MV-4-11 (cell line): Measurements from ENCODE around the gene BTBD6.

Experiments
- DNase-seq: peaks from one replicate; lab custom pipeline; 2025; lab: John Stamatoyannopoulos, UW

BTBD6 gene

GRCh38 chr14:105211086-105211757 lies 37.1 kb upstream of the BTBD6 start:
- DNase-seq, result no peak

DNA sequence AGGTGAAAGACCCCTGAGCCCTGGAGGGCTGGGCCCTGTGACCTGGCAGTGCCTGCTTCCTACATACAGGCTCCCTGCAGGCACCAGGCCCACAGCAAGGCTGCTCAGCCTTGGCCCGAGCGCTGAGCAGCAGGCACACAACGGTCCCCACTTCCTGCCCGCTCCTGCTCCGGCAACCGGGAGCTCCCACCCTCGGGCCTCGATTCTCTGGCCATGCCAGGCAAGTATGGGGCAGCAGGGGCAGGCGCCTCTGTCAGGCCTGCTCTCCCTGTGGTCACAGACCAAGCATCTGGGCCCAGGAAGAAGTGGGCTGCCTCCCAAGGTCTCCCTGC lies 36.6 kb upstream of the BTBD6 start:
- no peak for DNase-seq

- no peak for DNase-seq
Observed at GRCh38 chr14:105212541-105213300, 35.6 kb upstream of the BTBD6 start.

DNA sequence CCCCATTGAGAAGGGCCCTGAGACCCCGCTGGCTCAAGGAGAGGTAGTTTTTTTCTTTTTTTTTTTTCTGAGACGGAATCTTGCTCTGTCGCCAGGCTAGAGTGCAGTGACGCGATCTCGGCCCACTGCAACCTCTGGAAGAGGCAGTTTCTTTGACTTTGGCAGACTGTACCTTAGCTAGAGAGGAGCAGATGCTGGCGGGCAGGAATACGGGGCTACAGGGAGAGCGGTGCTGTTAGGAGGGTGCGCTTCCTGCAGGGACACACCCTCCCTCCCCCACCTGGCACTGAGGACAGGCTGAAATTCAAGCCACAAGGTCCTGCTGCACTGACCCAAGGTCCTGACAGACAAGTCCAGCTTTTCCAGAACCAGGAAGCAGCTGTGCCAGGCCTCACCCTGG lies 35.0 kb upstream of the BTBD6 start:
- no peak for DNase-seq

DNA sequence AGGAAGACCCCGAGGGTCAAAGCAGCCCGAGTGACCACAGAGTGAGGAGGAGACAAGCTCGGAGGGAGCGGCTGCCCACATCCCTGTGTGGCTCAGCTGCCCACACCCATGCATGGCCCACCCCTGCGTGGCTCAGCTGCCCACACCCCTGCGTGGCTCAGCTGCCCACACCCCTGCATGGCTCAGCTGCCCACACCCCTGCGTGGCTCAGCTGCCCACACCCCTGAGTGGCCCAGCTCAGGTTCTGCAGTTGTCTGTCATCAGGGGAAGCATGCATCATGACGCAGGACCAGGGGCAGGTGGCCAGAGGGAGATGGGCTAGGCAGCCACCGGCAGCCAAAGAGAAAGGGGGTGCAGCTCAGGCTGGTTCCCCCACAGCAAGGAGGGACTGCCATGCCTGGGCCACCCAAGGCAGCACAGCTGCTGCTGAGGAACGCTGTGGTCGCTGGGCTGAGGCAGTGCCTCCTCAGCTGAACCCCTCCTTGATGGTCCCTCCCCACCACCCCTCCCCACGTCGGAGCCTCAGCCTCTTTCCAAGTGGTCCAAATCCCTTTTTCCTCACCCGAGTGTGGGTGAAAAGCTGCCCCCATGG lies 33.9 kb upstream of the BTBD6 start:
- DNase-seq, result no peak

GRCh38 chr14:105215602-105216001 lies 32.7 kb upstream of the BTBD6 start:
- DNase-seq, result no peak

GRCh38 chr14:105216490-105217247 lies 31.7 kb upstream of the BTBD6 start:
- DNase-seq, result no peak

GRCh38 chr14:105217774-105218173 lies 30.6 kb upstream of the BTBD6 start:
- DNase-seq, result no peak

- DNase-seq, result no peak
Observed at GRCh38 chr14:105218611-105219010, 29.7 kb upstream of the BTBD6 start.

DNA sequence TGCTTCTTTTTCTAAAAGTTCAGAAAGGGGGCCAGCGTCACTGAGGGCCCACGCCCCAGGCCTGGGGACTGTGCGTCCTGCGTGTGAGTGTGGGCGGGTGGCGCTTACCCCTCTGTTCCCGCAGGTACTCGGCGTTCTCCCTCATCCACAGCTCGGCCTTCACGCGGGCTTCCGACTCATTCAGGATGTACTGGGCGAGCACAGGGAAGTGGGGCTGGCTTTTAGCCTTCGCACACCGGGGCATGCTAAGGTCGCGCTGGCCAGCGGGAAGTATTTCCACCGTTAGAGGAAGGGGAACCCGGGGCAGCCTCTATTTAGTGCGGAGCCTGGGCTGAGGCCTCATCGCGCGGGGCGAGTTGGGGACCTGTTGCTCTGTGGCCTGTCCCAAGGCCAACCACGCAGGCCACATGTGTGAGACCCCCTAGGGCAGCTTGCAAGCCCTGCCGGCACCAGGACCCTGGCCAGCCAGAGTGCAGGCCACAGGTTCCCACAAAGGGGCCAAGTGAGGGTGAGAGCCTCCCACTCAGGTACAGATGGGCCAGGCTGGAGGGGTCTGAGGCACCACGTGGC lies 29.2 kb upstream of the BTBD6 start:
- DNase-seq, result no peak

DNA sequence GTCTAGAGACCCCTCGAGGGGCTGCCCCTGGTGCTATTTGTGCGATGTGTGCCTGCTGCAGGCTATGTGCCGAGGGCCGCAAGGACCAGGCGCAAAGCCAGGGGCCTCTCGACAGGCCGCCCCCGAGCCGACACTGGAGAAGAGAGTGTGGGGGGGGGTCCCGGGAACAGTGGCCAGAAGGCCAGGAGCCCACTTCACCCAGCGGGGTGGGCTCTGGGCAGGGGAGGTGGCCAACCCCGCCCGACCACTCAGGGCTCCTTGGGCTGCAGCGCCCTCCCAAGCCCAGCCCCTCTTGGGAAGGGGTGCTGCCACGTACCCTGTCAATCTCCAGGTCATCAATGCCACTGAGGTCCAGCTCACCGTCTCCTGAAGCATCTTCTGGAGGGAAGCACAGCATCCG lies 28.6 kb upstream of the BTBD6 start:
- DNase-seq, result no peak

DNA sequence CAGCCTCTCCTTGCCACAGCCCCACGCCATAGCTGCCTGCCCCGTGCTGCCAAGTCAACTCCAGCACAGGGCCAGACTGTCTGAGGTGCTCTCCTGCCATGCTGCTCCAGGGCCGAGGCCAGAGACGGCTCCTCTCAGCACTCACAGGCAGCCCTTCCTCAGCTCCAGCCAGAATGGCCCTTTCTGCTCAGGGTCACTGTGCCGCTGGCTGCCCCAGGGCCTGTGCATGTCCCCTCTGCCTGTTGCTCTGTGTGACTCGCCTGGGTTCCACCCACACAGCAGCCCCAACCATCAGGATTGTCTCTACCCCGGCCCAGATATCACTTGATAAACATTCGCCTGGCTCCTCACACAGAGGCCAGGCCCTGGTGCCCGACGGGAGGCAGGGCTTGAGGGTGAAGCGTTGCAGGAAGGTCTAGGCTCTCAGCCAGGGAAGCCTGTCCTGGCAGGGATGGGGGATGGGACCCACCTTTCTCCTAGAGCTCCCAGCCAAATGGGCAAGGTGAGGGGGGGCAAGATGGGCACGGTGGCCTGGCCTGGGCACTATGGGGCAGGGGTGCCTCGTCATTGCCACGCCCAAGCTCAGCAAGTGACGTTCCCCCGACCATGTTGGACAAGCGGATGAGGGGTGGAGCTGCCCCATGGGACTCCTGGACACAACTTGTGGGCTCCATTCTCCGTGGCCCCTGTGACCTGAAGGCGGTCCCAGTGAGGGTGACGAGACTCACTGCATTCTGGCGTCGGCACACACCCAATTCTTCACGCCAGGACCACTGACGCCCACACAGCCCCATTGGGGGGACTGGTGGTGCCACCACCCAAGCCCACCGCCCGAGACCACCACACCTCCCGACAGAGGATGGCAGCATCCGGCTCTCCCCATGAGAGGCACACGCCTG lies 27.4 kb upstream of the BTBD6 start:
- no peak for DNase-seq

GRCh38 chr14:105221598-105222178 lies 26.6 kb upstream of the BTBD6 start:
- DNase-seq, result no peak

- no peak for DNase-seq
Observed at GRCh38 chr14:105223260-105223659, 25.1 kb upstream of the BTBD6 start.

- DNase-seq, result no peak
Observed at GRCh38 chr14:105223770-105224544, 24.4 kb upstream of the BTBD6 start.

DNA sequence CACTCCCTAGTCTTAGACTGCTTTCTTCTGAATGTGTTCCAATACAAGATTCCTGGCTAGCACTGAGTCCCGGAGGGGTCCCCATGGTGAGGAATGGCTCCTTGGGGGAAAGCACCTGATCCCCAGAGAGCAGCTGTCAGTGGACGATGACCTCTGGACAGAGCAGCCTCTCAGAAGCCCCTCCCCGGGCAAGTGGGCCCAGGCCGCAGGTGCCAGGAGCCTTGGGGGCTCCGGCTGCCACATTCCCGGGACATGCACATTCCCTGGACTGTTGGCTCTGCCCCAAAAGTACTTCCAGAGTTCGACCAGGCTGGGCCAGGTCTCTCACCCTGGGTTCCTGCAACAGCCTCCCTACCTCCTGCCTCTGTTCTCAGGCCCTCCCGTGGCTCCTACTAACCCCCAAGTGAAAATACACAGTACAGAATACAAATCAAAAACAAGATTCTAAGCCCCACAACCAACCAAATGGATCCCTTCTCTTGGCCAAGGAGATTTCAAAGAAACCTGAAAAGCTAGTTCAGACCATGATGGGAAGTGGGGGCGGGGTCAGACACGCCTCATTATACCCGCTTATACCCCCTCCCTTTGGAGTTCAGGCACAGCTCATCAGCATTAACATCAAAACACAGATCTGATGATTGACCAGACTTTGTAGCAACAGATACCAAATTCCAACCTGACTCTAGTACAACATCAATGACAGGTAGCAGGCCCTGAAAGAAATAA lies 23.3 kb upstream of the BTBD6 start:
- DNase-seq, result no peak

- no peak for DNase-seq
Observed at GRCh38 chr14:105226198-105226597, 22.1 kb upstream of the BTBD6 start.

- DNase-seq, result no peak
Observed at GRCh38 chr14:105227346-105227745, 21.0 kb upstream of the BTBD6 start.

GRCh38 chr14:105228562-105228961 lies 19.8 kb upstream of the BTBD6 start:
- DNase-seq, result no peak
